AG04450 (cell line): ENCODE data around the gene ABAT. TPM values are rescaled to one million over a fixed set of nuclear protein-coding genes. Genes with fewer than 3 reads are reported as not detected.

ENCODE experiments used
- CTCF ChIA-PET: fragments of 300-600, 350-600 bp; formaldehyde crosslinking; extraction: SDS; loops from one replicate; lab custom pipeline; 2022; ENCODE audit warnings: antibody characterized with exemption, inconsistent platforms; lab: Charles Lee
- POLR2A ChIA-PET: fragments of 350-600 bp; formaldehyde crosslinking; extraction: SDS; loops from one replicate; lab custom pipeline; 2021; ENCODE audit warnings: antibody characterized with exemption, inconsistent platforms; lab: Yijun Ruan, JAX
- DNase-seq: peaks from one replicate; pipeline ENCODE4 v3.0.0-alpha.2; 2011; ENCODE audit warnings: low read depth, low spot score
- H3K27ac ChIP-seq: one replicate; pipeline ENCODE4 v1.5.1; 2012; ENCODE audit warnings: low read depth, low read length, control low read depth
- H3K27me3 ChIP-seq: one replicate; pipeline ENCODE4 v1.6.0; 2012; ENCODE audit warnings: low read length; ENCODE audit not compliant: control insufficient read depth, insufficient read depth
- H3K4me3 ChIP-seq: 2 replicates; pipeline ENCODE4 v1.5.1; 2011; ENCODE audit warnings: mild to moderate bottlenecking, low read depth, low read length, control low read depth
- H3K9me3 ChIP-seq: 2 replicates; pipeline ENCODE4 v1.5.1; 2012; ENCODE audit warnings: low read length; ENCODE audit not compliant: control insufficient read depth, insufficient read depth
- CTCF ChIP-seq: IDR thresholded peaks from 2 replicates; pipeline ENCODE4 v1.5.1; 2011; ENCODE audit warnings: low read depth, low read length, control low read depth, inconsistent platforms
- polyA plus RNA-seq: library from polyadenylated mRNA; depleted of rRNA; stranded (reverse); fragments of >200 nt; gene quantifications from 2 replicates; pipeline ENCODE4 v1.2.3, GENCODE V29; 2011

The ABAT gene
- polyA plus RNA-seq, 1 experiment = 6.6 TPM

- no peaks in the 10 kb centered on the region for H3K9me3 ChIP-seq
- H3K27me3 ChIP-seq = no peaks in the 10 kb centered on the region
- POLR2A ChIA-PET = no interaction called here
- no peak for TF ChIP-seq CTCF
- no peak overlapping the region for H3K27ac ChIP-seq
- H3K4me3 ChIP-seq = no peak overlapping the region
- CTCF ChIA-PET = interaction anchor here (0.5 kb wide), 1 partner anchor 66 kb away, joined by 3 read pairs; no protein-coding TSS in a partner anchor
- DNase-seq = no peak
These were observed 41.7 kb upstream of the ABAT start for GRCh38 chr16:8632675-8633182.

- CTCF ChIA-PET = interaction anchor here (1.2 to 2.1 kb wide), 4 partner anchors 11 to 68 kb away, joined by 3 to 9 read pairs (median 6); partner anchors contain the start of gene METTL22
- Histone ChIP-seq H3K9me3 (no peaks in the 10 kb centered on the region), H3K27ac (no peak overlapping the region), H3K27me3 (no peaks in the 10 kb centered on the region), H3K4me3 (no peak overlapping the region)
- POLR2A ChIA-PET = interaction anchor here (0.6 kb wide), 1 partner anchor 8 kb away, joined by 9 read pairs; no protein-coding TSS in a partner anchor
- no peak for DNase-seq
- peak; percentile 63 for TF ChIP-seq CTCF
These were observed 39.3 kb upstream of the ABAT start for GRCh38 chr16:8634991-8635736.

- H3K9me3 ChIP-seq = no peaks in the 10 kb centered on the region
- POLR2A ChIA-PET = no interaction called here
- H3K27ac ChIP-seq = no peak overlapping the region
- CTCF ChIA-PET = no interaction called here
- H3K4me3 ChIP-seq = no peak overlapping the region
- H3K27me3 ChIP-seq = no peaks in the 10 kb centered on the region
- no peak for TF ChIP-seq CTCF
- no peak for DNase-seq
These were observed 34.7 kb upstream of the ABAT start for GRCh38 chr16:8639694-8640093.

- no peak overlapping the region for H3K27ac ChIP-seq
- POLR2A ChIA-PET = no interaction called here
- CTCF ChIA-PET = no interaction called here
- DNase-seq = no peak
- no peaks in the 10 kb centered on the region for H3K27me3 ChIP-seq
- TF ChIP-seq CTCF = no peak
- no peak overlapping the region for H3K4me3 ChIP-seq
- H3K9me3 ChIP-seq = no peaks in the 10 kb centered on the region
These were observed 32.7 kb upstream of the ABAT start for GRCh38 chr16:8641671-8642070.

- no peak for TF ChIP-seq CTCF
- Histone ChIP-seq H3K4me3 (no peak overlapping the region), H3K27ac (no peak overlapping the region), H3K9me3 (no peaks in the 10 kb centered on the region), H3K27me3 (no peaks in the 10 kb centered on the region)
- CTCF ChIA-PET = no interaction called here
- POLR2A ChIA-PET = no interaction called here
- DNase-seq = no peak
These were observed 32.3 kb upstream of the ABAT start for GRCh38 chr16:8642146-8642545.
